ENCODE results near the gene RASSF3.

The RASSF3 gene

DNA sequence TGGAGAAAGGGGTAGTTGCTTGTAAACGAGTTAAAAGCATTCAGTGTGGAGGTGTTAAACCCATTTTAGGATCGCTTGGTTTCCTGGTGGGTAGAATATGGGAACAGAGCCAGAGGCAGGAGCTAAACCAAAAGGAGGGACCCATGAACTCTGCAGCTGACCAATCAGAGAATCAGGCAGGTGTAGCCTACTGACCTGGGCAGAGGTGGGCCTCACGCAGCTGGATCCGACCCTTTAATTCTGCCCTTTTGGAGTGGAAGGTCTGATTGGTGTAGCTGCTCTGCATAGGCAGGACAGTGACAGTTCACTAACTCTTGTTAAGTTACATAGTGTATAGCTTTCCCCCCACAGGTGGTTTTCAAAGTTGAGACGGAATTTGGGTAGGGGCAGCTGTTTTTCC lies 85.3 kb downstream of the RASSF3 start:
- DNase-seq: no peak

DNA sequence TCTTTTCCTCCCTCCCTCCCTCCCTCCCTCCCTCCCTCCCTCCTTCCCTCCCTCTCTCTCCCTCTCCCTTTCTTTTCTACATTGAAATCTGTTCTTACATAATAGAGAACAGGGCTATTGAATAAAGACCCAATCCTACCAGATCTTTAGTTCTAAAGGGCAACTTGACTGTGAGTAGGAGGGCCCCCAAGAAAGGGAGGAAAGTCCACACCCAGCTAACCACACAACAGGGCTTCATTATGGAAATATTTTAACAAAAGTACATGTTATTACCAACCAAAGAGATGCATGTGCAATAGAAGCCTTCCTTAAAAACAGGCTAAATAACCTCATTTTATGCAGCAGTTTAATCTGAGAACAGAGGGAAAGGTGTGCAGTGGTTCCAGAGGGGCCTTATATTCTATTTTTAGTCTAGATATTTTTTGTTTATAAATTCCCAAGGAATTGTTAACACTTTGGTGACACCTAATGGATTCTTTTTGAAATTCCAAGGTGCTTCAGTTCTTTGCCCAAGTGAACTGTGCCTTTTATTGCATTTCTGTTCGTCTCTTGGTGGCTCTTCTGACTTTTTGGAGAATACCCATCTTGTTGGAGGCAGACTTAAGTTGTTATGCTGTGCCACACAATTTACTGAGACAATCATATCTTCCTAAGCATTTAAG lies 85.9 kb downstream of the RASSF3 start:
- DNase-seq: peak; percentile 24 to 29

DNA sequence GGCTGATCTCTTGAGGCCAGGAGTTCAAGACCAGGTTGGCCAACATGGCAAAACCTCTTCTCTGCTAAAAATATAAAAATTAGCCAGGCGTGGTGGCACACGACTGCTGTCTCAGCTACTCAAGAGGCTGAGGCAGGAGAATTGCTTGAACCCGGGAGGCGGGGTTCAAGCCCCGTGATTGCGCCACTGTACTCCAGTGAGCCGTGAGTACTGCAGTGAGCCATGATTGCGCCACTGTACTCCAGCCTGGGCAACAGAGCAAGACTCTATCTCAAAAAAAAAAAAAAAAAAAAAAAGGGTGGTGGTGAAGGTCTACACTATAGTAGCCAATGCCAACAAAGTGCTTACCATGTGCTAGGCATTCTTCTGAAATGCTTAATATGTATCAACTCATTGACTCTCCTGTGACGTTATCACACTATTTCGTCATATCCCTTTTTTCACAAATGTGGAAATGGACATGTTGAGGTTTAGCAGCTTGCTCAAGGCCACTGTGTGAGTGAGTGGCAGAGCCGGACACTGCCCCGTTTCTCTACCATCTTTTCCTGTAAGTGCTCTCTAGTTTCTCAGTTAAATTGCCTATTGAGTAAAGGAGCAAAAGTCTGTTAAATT lies 89.3 kb downstream of the RASSF3 start:
- no peak for DNase-seq

DNA sequence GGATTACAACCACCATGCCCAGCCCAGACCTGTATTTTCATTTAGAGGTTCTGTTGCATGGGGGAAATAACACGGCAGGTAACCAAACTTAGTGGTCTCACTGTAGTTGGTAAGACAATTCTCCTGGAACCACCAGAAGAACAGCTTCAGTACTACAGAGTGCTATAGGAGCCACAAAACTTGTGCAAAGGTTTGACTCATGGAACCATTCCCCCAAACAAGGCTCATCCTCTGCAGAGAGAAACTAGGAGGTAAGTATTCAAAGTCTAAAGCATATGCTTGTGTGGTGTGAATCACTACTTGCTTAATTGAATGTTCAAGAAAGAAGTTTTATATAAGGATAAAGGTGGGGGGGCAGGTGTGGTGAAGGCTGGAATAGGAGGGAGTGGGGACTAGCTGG lies 90.2 kb downstream of the RASSF3 start:
- no peak for DNase-seq

DNA sequence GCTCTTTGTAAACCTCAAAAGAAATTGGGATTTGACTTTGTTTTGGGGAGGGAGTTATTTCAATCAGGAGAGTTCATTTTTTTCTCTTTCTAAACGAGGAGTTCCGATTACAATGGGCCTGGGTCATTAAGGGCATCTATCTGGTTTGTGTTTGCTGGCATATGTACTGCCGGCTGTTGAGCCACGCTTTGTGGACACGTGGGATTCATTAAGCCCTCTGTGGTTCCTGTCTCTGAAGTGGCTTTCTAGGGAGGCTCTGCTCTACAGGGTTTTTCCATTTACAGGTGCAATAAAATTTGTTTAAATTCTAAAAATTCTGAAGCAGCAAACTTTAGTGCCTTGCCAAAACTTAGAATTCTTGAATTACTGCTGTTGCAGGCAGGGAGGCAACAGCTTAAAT lies 91.0 kb downstream of the RASSF3 start:
- DNase-seq: no peak

DNA sequence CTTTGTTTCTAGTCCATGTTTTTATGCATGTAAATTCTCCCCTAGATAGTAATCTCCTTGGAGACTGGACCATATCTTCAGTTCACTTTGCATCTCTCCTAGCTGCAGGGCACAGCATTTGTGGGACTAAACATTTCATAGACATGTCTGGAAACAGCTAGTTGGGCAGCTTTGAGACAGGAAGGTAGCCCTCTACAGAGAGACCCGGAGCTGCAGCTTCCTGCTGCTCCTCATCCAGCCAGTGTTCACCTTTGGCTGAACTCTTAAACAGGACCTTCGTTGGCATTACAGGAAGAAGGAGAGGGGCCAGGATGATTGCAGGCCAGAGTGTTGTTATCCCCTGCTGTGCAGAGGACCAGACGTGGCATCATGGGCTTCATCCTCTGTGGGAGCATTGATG lies 96.0 kb downstream of the RASSF3 start:
- DNase-seq: no peak

DNA sequence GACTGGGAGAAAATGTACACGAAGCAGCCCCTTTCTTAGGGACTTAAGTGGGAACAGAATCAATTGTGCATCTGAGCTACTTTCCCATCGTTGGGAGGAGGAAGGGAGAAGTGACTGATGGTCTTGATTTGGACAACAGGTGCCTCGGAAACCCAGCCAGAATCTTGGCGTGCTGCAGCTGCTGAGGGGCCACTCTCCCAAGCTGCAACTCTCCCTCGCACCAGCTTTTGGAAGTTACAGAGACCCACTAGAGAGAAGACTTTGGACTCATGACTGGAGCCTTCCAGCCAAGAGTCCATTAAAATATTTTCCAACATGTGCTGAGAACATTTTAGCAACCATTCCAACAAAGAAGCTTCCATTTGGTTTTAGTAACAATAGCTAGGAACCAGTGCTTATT lies 96.6 kb downstream of the RASSF3 start:
- DNase-seq: no peak

DNA sequence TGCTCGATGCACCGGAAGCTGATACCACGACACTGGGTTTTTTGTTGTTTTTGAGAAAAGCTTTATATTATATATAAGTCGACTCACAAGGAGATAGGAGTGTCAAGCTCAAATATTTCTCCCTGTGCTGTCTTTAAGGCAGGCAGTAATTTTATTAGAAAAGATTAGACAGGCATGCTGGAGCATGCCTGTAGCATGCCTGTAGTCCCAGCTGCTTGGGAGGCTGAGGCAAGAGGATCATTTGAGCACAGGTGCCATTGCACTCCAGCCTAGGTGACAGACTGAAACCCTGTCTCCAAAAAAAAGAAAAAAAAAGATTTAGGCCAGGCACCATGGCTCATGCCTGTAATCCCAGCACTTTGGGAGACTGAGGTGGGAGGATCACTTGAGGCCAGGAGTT lies 97.1 kb downstream of the RASSF3 start:
- no peak for DNase-seq

DNA sequence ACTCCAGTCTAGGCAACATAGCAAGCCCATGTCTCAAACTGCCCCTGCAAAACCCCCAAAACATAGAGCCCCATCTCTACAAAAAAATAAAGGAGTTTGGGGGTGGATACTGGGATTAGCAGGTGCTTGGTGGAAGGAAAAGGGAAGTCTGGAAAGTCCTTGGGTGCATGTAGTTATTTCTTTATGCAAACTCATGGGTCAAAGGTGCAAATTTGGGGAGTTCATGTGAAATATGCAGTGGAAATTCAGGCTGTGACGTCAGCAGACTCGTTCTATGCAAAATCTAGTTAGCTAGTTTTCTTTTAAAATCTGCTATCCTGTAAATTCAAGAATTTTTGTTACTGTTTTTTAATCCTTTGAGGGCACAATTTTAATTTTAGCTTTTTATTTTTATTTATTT lies 97.6 kb downstream of the RASSF3 start:
- no peak for DNase-seq

DNA sequence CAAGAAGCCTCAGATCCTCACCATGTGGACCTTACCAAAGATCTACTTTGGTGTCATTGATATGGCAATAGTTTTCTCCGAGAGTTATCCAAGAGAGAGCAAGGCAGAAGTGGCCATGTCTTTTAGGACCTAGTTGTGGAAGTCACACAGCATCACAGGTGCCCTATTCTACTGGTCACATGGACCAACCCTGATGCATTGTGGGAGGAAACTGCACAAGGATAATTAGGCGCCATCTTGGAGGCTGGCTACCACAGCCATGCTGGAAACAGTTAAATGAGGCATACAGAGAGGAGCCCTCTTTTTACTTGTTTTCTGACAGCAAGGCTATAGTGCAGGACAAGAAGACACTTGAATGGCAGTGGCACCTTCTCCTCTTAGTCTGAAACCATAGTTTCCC lies 99.1 kb downstream of the RASSF3 start:
- DNase-seq: no peak

DNA sequence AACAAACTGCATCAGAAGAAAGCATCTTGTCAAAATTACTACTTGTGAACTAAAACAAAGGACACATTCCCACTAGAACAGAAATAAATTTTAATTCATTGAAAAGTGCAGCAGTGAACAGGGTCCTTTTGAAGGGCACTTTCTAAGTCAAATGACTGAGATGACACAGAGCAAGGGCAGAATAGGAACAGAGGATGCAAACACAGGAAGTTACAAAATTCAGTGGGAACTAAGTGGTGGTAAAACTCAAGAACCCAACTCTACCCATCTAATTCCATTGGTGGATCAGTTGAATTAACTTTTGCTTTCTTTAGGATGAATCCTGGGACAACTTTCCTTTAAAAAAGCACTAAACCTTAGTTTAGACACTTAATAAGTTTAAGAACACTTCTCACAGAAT lies 103.1 kb downstream of the RASSF3 start:
- DNase-seq: peak; percentile 30 to 48

DNA sequence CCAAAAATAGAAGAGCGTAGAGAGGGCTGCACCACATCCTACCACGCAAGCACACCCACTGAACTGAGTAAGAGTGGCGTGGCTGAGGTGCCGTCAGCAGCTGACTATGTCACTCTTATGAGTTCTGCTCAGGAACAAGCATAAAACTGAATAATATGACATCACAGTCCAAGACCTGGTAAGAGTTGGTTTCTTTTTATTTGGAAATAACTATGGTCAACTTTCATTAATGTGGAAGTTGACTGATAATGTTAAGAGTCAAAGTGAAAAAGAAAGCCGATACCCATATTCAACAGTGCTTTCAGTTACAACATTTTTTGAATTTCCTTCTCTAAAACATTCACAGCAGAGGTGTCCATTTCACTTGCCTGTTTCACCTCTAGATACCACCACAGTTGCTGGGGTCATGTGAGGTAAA lies 104.3 kb downstream of the RASSF3 start:
- DNase-seq: peak; percentile 17 to 44

DNA sequence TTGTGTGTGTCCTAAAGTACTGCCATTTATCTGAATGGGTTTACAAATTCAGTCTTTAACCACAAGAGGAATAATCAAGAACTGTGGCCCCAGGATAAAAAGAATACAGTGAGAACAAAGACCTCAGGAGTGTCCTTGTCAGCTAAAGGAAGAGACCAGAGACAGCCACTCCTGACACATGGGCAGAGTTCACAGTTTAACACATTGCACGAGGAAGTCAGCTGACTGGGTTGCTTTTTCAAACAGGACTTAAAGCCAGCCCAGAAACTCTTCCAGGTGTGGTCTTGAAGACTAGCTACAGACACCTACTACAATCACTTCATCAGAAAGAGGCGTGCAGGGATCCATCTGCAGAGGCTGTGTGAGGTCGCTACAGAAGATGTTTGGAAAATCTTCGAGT lies 106.1 kb downstream of the RASSF3 start:
- no peak for DNase-seq

DNA sequence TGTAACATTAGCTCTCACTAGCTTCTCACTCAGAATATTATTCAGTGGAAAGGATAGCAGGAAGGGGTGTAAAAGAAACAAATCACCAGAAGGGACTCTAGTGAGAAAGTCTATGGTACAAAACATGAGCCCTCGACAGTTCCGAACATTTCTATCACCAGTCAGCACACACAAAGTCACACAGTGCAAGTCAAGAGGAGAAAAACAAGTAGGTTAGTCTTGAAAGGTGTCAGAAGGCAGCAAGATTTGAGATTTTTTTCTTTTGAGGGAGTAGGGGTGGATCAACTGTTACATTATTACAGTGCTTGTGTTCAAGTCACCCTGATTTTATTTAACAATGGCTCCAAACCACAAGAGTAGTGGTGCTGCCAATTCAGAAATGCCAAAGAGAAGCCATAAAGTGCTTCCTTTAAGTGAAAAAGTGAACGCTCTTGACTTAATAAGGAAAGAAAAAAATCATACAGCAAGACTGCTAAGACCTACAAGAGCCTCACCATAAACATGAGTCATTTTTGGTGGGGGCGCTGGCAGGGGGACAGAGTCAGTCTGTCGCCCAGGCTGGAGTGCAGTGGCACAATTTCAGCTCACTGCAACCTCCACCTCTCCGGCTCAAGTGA lies 106.7 kb downstream of the RASSF3 start:
- DNase-seq: no peak

DNA sequence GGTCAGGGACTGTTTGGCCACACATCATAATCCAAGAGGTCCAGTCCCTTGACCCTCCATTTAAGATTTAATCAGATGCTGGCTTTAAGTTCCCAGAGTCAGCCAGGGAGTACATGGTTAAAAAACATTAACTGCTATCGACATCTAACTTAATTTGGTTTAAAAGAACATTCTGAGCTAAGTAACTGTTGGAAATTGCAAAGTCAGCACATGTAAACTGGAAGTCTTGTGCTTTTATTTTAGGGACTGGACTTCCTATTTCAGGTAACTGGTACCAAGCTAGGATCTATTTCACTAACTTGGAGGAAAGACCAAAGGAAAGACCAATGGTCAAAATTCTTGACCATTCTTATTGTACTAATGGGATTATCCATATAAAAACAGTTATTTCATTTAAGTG lies 108.4 kb downstream of the RASSF3 start:
- DNase-seq: no peak

DNA sequence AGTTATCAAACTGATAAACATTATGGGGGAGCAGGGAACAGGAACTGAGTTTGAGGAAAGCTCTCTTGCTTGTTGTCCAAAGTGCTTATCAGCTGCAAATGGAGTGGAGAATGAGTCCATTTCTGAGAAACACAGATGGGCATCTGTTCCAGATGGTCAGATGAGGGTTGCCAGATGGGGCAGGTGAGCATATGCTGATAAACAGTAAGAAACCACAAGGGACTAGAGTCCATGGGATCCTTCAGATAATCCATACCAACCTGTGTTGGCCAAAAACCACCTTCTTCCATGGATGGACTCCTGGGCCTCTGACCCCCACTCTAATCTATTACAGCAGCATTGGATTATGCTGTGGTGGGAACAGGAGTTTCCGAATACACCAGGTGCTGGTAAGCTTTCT lies 110.6 kb downstream of the RASSF3 start:
- DNase-seq: no peak

DNA sequence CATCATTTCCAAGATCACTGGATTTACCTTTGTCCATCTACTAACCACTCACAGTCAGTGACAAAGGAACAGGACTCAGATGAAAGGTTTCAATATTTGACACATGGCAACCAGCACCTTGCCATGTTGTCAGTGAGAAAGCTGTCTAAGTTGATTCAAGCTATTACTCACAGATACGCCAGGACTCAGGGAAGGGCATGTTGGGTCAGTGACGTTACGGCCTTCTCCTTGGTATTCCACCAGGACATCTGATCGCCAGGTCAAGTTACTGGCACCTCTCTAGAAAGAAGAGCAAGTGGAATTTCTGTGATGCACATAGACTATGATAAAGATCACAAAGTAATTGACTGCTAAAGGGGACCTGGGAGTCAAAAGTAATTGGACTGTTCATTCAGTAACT lies 112.5 kb downstream of the RASSF3 start:
- DNase-seq: no peak

DNA sequence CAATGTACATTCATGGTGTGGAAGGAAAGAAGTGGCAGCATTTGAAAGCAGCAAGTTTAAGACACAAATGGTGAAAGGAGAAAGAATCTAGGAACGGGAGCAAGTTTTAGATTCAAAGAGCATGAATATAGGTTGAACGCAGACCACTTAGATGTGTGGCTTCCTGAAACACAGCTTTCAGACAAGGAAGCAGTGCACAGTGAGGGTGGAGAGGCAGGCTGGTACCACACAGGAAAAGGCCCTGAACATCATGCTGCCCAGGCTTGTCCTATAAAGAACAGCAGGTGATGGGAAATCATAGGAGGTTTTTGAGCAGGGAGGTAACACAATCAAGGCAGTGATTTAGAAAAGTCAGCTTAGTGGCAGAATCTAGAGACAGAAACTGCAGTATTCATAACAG lies 113.3 kb downstream of the RASSF3 start:
- no peak for DNase-seq

DNA sequence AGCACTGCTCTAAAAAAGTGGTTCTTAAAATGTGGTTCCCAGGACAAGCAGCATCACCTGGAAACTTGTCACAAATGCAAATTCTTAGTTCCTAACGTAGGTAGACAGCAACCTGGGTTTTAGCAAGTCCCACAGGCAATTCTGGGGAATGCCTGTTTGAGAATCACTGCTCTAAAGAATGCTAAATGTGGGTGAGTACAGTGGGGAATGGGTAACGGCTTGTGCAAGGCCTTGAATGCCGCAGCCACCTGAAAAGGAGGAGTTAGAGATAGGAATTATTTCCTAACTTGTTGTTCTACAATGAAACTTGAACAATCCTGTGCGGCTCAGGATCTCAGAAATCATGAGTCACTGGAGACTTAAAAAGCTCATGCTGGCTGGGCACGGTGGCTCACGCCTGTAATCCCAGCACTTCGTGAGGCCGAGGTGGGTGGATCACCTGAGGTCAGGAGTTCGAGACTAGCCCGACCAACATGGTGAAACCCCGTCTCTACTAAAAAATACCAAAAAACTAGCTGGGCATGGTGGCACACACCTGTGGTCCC lies 114.0 kb downstream of the RASSF3 start:
- DNase-seq: no peak

DNA sequence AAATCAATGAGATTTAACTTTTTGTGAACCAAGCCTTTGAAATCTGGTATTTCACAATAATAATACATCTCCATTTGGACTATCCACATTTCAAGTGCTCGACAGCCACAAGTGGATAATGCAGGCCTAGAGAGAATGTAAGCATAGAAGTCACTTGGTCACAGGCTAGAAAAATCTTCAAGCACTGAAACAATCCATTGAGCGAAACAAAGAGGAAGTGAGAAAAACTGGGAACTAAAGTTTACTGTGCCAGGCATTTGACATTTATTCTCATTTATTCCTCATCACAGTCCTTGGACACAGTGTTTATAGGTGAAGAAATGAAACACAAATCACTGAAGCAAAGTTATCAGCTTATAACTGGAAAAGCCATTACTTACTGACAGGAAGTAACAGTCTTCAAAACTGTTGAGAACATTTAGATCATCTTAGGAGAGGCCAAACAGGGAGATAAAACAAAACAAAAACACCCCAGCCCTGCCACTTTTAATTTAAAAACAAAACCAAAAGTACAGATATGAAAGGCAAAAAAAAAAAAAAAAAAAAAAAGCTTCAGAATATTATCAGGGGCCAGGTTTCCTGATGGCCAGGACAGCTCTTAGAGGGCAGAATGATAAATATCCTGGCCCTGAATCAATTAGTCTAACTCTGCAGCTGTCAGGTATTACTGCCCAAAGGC lies 119.8 kb downstream of the RASSF3 start:
- DNase-seq: peak in 1 of 2 experiments; percentile 15

DNA sequence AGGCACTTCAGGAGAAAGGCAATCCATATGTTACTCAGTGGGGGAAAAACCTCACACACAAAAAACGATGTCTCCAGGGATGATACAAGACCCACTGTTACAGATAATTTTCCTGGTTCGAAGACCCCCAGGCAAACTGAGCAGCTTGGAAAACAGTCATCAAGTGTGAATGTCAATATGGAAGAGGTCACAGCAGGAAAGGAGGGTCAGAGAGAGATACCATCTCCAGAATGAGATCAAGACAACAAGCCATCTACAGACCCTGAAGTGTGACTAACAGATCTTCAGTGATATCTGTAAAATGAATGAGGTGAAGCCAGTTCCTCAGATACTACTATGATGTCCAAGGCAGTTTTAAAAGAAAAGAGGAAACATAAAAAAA lies 120.3 kb downstream of the RASSF3 start:
- DNase-seq: no peak

DNA sequence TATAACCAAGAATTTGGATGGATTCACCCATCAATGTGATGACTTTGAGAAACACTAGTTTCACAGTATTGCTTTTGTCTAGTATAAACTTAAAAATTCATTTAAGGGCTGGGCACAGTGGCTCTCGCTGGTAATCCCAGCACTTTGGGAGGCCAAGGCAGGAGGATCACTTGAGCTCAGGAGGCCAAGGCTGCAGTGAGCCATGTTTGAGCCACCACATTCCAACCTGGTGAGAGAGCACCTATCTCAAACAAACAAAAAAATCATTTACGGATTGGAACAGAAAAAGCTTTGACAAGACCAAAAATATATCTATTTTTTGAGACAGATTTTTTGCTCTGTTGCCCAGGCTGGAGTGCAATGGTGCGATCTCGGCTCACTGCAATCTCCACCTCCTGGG lies 121.4 kb downstream of the RASSF3 start:
- DNase-seq: no peak

DNA sequence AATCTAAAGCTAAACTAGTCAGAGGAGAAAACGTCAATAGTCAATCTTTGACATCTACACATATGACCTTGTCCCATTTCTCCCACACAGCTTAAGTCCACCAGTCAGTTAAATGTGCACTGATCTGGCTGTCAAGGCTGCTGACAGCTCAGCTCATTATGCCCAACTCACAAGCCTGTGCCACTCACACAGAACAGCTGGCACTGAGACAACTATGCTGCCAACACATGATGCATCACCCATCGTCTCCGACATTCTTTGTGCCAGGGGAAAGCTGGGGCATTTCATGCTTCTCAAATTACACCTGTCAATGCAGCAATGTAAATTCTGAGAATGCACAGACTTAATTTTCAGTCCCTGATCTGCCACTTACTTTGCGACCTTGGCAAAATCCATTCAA lies 123.6 kb downstream of the RASSF3 start:
- no peak for DNase-seq

DNA sequence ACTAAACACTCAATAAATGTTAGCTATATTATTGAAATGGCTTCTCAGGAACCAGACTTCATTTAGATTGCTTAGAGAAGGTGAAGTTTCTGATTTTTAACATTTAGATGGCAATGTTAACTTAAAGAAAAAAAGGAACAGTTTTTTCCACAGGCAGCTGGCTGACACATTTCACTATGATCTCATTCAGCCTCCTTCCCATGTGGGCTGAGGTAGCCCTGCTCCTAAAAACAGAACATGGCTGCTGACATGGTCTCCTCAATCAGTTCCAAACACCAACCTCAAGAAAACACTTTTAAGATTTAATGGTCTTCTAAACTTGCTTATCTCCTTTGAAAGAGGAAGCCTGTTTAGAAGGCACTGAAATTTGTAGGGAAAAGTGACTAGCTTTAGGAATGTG lies 125.1 kb downstream of the RASSF3 start:
- DNase-seq: no peak

Data from Kasumi-1 (cell line).